ENCODE results near the gene MRPS16. TPM values are rescaled to one million over a fixed set of nuclear protein-coding genes. Genes with fewer than 3 reads are reported as not detected.

MRPS16 gene
- polyA plus RNA-seq, 1 of the 3 experiments (the other 2 are of a cell fraction): 75.5 TPM

DNA sequence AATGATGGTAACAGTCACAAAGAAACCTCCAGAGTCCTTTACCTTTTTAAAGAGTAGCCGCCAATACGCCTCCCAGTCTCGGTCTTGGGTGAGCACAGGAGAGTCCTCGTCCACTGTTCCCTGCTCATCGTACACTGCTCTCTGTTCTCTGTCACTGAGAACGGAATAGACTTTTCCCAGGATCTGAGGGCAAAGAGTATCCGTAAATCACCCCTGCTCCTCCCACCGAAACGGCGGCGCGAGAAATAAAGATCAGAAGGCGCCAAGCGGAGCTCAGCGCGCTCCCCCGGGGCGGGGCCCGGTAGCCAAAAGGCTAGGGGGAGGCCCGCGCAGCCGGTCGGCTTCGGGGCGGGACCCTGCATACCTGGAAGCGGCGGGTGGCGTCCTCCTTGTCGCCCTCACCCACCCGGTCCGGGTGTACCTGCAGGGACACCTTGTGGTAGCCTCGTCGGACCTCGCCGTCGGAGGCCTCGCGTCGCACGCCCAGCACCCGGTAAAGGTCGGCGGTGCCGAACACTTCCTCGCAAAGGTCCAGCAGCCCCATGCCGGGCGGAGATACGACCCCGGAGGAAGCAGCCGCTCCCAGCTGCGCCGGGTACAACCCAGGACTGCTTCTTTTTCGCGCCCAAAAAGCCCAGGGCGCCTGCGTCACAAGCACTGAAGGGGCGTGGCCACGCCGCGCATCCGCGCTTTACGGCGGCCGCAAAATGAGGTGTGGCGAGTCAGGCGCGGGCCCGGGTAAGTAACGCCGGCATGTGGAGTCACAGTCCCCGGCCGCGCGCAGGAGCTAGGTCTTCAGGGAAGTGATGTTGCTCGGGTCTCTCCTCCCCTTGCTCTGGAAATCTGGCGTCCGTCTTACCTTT lies 5.6 kb downstream of the MRPS16 start, which contains the start of gene DNAJC9 (continued):
- TF ChIP-seq CTCF (IDR thresholded peaks at IDR 0.05) (0 out of 2 replicates have a peak, but pooled peaks have one; percentile 16), EZH2phosphoT487 (IDR thresholded peaks at IDR 0.05; ENCODE audit: borderline replicate concordance, low read depth) (no peak), TCF12 (IDR thresholded peaks at IDR 0.05) (0 out of 2 replicates have a peak, but pooled peaks have one; percentile 15), GABPA (IDR thresholded peaks at IDR 0.05; ENCODE audit: low read depth) (peak; percentile 58), PBX3 (IDR thresholded peaks at IDR 0.05) (peak; percentile 21; the same call in 1 of the 2 replicates), RFX5 (IDR thresholded peaks at IDR 0.05; ENCODE audit: low read length) (no peak), NFIC (IDR thresholded peaks at IDR 0.05; ENCODE audit: borderline replicate concordance) (no peak), POLR2AphosphoS5 (IDR thresholded peaks at IDR 0.05; ENCODE audit: low read depth, low read length) (peak; percentile 94), FOXM1 (IDR thresholded peaks at IDR 0.05; ENCODE audit: low read depth) (0 out of 2 replicates have a peak, but pooled peaks have one; percentile 30), NRF1 (IDR thresholded peaks at IDR 0.05; ENCODE audit: low read depth, low read length) (peak; percentile 67), FOSL2 (IDR thresholded peaks at IDR 0.05; ENCODE audit: borderline replicate concordance, low read depth) (no peak), YY1 (IDR thresholded peaks at IDR 0.05; ENCODE audit: low read depth) (no peak), RCOR1 (IDR thresholded peaks at IDR 0.05; ENCODE audit: low read length) (no peak), RXRA (IDR thresholded peaks at IDR 0.05; ENCODE audit: borderline replicate concordance, low read depth) (no peak), MXI1 (IDR thresholded peaks at IDR 0.05; ENCODE audit: low read depth, low read length) (peak; percentile 95), EP300 (IDR thresholded peaks at IDR 0.05; ENCODE audit: borderline replicate concordance in 1 of 2, low read depth in 1 of 2, low read length in 1 of 2) (0 out of 4 replicates have a peak, but pooled peaks of 1 of the 2 experiments have one; percentile 34), SMC3 (IDR thresholded peaks at IDR 0.05; ENCODE audit: low read depth, low read length) (no peak), SIN3A (IDR thresholded peaks at IDR 0.05; ENCODE audit: borderline replicate concordance, low read depth, low read length) (peak; percentile 70; the same call in 1 of the 2 replicates)
- TF ChIP-seq, protein P1, sequence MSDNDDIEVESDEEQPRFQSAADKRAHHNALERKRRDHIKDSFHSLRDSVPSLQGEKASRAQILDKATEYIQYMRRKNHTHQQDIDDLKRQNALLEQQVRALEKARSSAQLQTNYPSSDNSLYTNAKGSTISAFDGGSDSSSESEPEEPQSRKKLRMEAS (IDR thresholded peaks at IDR 0.05; ENCODE audit: low read depth): peak; percentile 95

All from SK-N-SH (cell line).